GM12878 (cell line): ENCODE results near the gene LRRC8D. TPM values are rescaled to one million over a fixed set of nuclear protein-coding genes. Genes with fewer than 3 reads are reported as not detected.

Experiments used
- ATAC-seq: fragments of 200-7000 bp; cut with Tn5 transposase; 3 replicates; pipeline ENCODE4 v1.9.1; 2020; ENCODE audit warnings: mild to moderate bottlenecking, moderate library complexity
- BruUV-seq: library from RNA; stranded (reverse); fragments of 400-500 nt; replicated peaks from 2 replicates; lab custom pipeline; 2021; lab: Mats Ljungman, UMichigan
- CTCF ChIA-PET: fragments of 300-600 bp; sonication (Branson Sonifier 250); formaldehyde crosslinking; extraction: SDS; loops from one replicate; lab custom pipeline; 2021; ENCODE audit warnings: inconsistent platforms; lab: Yijun Ruan, JAX
- POLR2A ChIA-PET: fragments of 350-600 bp; formaldehyde crosslinking; extraction: SDS; loops from one replicate; lab custom pipeline; 2021; ENCODE audit warnings: inconsistent platforms; lab: Charles Lee
- RAD21 ChIA-PET: fragments of 300-600 bp; sonication (Branson Sonifier 250); formaldehyde crosslinking; loops from one replicate; lab custom pipeline; 2023; ENCODE audit warnings: antibody characterized with exemption; ENCODE audit not compliant: unreplicated experiment; lab: Charles Lee
- SMC1A ChIA-PET: fragments of 300-600 bp; sonication (Branson Sonifier 250); formaldehyde crosslinking; loops from one replicate; lab custom pipeline; 2023; ENCODE audit not compliant: unreplicated experiment, uncharacterized antibody; lab: Charles Lee
- DNase-seq: peaks from one replicate; pipeline ENCODE4 v3.0.0-alpha.2; 2011; ENCODE audit warnings: low read depth, low spot score
- FAIRE-seq: peaks from 3 replicates; lab custom pipeline; 2011; peaks lifted over from hg19 to GRCh38; lab: Jason Lieb, UNC
- H2AFZ ChIP-seq: 2 replicates; pipeline ENCODE4 v1.6.0; 2011; ENCODE audit warnings: low read depth, low read length, control low read depth; ENCODE audit not compliant: control insufficient read depth
- H3K27ac ChIP-seq: 2 replicates; pipeline ENCODE4 v1.5.1; 2011; ENCODE audit warnings: control low read depth; ENCODE audit not compliant: control insufficient read depth, insufficient read depth
- H3K27me3 ChIP-seq, 2 experiments: replicated peaks in 1 of 2; 2 replicates each; pipeline versions ENCODE4 v1.6.0 to v1.6.1; 2011; ENCODE audit warnings: low read length in 1 of 2; ENCODE audit not compliant: control insufficient read depth in 2 of 2, insufficient read depth in 2 of 2
- H3K36me3 ChIP-seq, 2 experiments: 2 replicates each; pipeline ENCODE4 v1.5.1; 2011; ENCODE audit warnings: low read length in 1 of 2; ENCODE audit not compliant: control insufficient read depth in 2 of 2, insufficient read depth in 2 of 2
- H3K4me1 ChIP-seq: 2 replicates; pipeline ENCODE4 v1.6.1; 2011; ENCODE audit warnings: mild to moderate bottlenecking, low read length, moderate library complexity, mixed read lengths; ENCODE audit not compliant: control insufficient read depth, insufficient read depth
- H3K4me2 ChIP-seq: 2 replicates; pipeline ENCODE4 v1.6.0; 2011; ENCODE audit warnings: control low read depth; ENCODE audit not compliant: control insufficient read depth, insufficient read depth
- H3K4me3 ChIP-seq: fragments of 200-600 bp; sonication (generic); 2 replicates; pipeline ENCODE4 v1.5.1; 2016
- H3K79me2 ChIP-seq: 2 replicates; pipeline ENCODE4 v1.6.0; 2011; ENCODE audit warnings: low read length; ENCODE audit not compliant: control insufficient read depth, insufficient read depth
- H3K9ac ChIP-seq: 2 replicates; pipeline ENCODE4 v1.8.0; 2011; ENCODE audit warnings: low read length, control low read depth, mixed read lengths; ENCODE audit not compliant: control insufficient read depth, insufficient read depth
- H3K9me3 ChIP-seq: replicated peaks from 3 replicates; pipeline ENCODE4 v1.5.1; 2011; ENCODE audit warnings: mild to moderate bottlenecking, low read length; ENCODE audit not compliant: control insufficient read depth, insufficient read depth
- H4K20me1 ChIP-seq: 2 replicates; pipeline ENCODE4 v1.6.0; 2011; ENCODE audit not compliant: control insufficient read depth, insufficient read depth
- ELK1 ChIP-seq: IDR thresholded peaks from 2 replicates; pipeline ENCODE4 v1.6.1; 2012; ENCODE audit warnings: low read depth, low read length, improper control_type of control experiment
- HDAC2 ChIP-seq: fragments of 200-600 bp; sonication (generic); IDR thresholded peaks from 2 replicates; pipeline ENCODE4 v1.6.1; 2017
- MLLT1 ChIP-seq: fragments of 450-650 bp; IDR thresholded peaks from 2 replicates; pipeline ENCODE4 v1.6.1; 2016; ENCODE audit warnings: mild to moderate bottlenecking
- PAX8 ChIP-seq: fragments of 450-650 bp; IDR thresholded peaks from 2 replicates; pipeline ENCODE4 v1.6.1; 2017; ENCODE audit warnings: mild to moderate bottlenecking, moderate library complexity
- RAD51 ChIP-seq: fragments of 450-650 bp; IDR thresholded peaks from 2 replicates; pipeline ENCODE4 v1.6.1; 2016; ENCODE audit warnings: moderate library complexity, mild to moderate bottlenecking, inconsistent platforms
- SPI1 ChIP-seq: IDR thresholded peaks from 2 replicates; pipeline ENCODE4 v1.6.1; 2011; ENCODE audit warnings: low read depth, mild to moderate bottlenecking, low read length, moderate library complexity, borderline replicate concordance; ENCODE audit not compliant: insufficient read depth
- STAT1 ChIP-seq: fragments of 450-650 bp; conservative IDR thresholded peaks from 2 replicates; pipeline ENCODE4 v1.6.1; 2014; ENCODE audit warnings: antibody characterized with exemption, mild to moderate bottlenecking
- SUPT20H ChIP-seq: IDR thresholded peaks from 2 replicates; pipeline ENCODE4 v1.6.1; 2011; ENCODE audit warnings: low read depth, mild to moderate bottlenecking, low read length, moderate library complexity, borderline replicate concordance; ENCODE audit not compliant: control insufficient read depth
- TCF3 ChIP-seq: IDR thresholded peaks from 2 replicates; pipeline ENCODE4 v1.6.1; 2012; ENCODE audit warnings: low read depth, mild to moderate bottlenecking, low read length, borderline replicate concordance; ENCODE audit not compliant: insufficient read depth
- USF2 ChIP-seq: IDR thresholded peaks from 2 replicates; pipeline ENCODE4 v1.6.1; 2011; ENCODE audit warnings: low read depth, low read length, improper control_type of control experiment, borderline replicate concordance
- ZNF207 ChIP-seq: fragments of 450-650 bp; IDR thresholded peaks from 2 replicates; pipeline ENCODE4 v1.6.1; 2014; ENCODE audit warnings: antibody characterized with exemption, mild to moderate bottlenecking, borderline replicate concordance
- WGBS: methylation state at CpG from one replicate; pipeline ENCODE4 v1.1.6; 2016; ENCODE audit warnings: low lambda C conversion rate; ENCODE audit not compliant: insufficient replicate concordance, insufficient coverage; ENCODE audit errors: missing lambda C conversion rate; 5-methylcytosine and 5-hydroxymethylcytosine counted together
- in situ Hi-C: fragments of 300-500 bp; cut with MboI; formaldehyde crosslinking; loops from 9 replicates; pipeline ENCODE4 v1.14.3; 2018; ENCODE audit warnings: mixed read lengths
- intact Hi-C: fragments of 100-400 bp; cut with micrococcal nuclease; formaldehyde crosslinking; loops from one replicate; pipeline ENCODE4 v1.14.2; 2022; ENCODE audit not compliant: unreplicated experiment
- polyA plus RNA-seq, 11 experiments: library from polyadenylated mRNA; depleted of rRNA in 4 of 11; unstranded in 6 of 11; stranded (reverse) in 5 of 11; fragments of >200 nt; fragmentation: Nextera tagmentation in 4 of 11; fragmentation: Illumina TruSeq in 1 of 11; extraction: Ambion mirVana in 4 of 11; extraction: Trizol in 1 of 11; gene quantifications; 1 replicate in 1 of 11; 2 replicates in 10 of 11; pipeline versions ENCODE4 v1.2.1 to v1.2.3, GENCODE V29; 2011 to 2016; ENCODE audit warnings: inconsistent platforms in 2 of 11, missing spikeins in 2 of 11, low read depth in 1 of 11
- total RNA-seq, 4 experiments: library from RNA; depleted of rRNA in 3 of 4; stranded (reverse); fragments of >200 nt in 3 of 4; fragmentation: Illumina TruSeq in 1 of 4; extraction: Trizol in 1 of 4; gene quantifications; 2 replicates each; pipeline versions ENCODE4 v1.2.1 to v1.2.3, GENCODE V29; 2013 to 2021

The LRRC8D gene
- total and polyA plus RNA-seq, 10 of the 15 experiments (the other 5 are each of a cell fraction or from before 2014, with no cell fraction given): 5.6 to 44.1 (median 26.8) TPM

- BruUV-seq: no TSS peak
- Histone ChIP-seq H3K79me2 (peaks cover 7% of the 10 kb centered on the region), H2AFZ (no peak overlapping the region), H3K4me3 (no peak overlapping the region), H3K36me3 (no peaks in the 10 kb centered on the region), H3K4me1 (peaks cover 15% of the 10 kb centered on the region), H3K9ac (no peak overlapping the region), H3K4me2 (no peak overlapping the region), H3K9me3 (no peaks in the 10 kb centered on the region), H3K27me3 (no peaks in the 10 kb centered on the region), H4K20me1 (no peaks in the 10 kb centered on the region), H3K27ac (no peak overlapping the region)
- intact Hi-C loops (no loop called here), in situ Hi-C loops (no loop called here)
- SMC1A ChIA-PET: interaction anchor here (0.7 to 2.1 kb wide), 6 partner anchors 10 to 162 kb away, joined by 3 to 8 read pairs (median 4); no protein-coding TSS in a partner anchor
- POLR2A ChIA-PET: interaction anchor here (0.5 kb wide), 1 partner anchor 41 kb away, joined by 3 read pairs; no protein-coding TSS in a partner anchor
- WGBS: 100% methylated on average over 2 of the region's 2 CpGs
- RAD21 ChIA-PET: interaction anchor here (0.8 to 3.8 kb wide), 2 partner anchors 26 to 35 kb away, joined by 5 to 12 read pairs; no protein-coding TSS in a partner anchor
- ATAC-seq (no peak), FAIRE-seq (no peak), DNase-seq (no peak)
- CTCF ChIA-PET: no interaction called here
- no peak for TF ChIP-seq ELK1
- no peak for TF ChIP-seq TCF3
- no peak for TF ChIP-seq SPI1
- TF ChIP-seq USF2: no peak
- TF ChIP-seq STAT1: no peak
- TF ChIP-seq SUPT20H: no peak
- no peak for TF ChIP-seq MLLT1
- no peak for TF ChIP-seq ZNF207
- no peak for TF ChIP-seq RAD51
- TF ChIP-seq HDAC2: no peak
- TF ChIP-seq PAX8: no peak
Measured at GRCh38 chr1:89816366-89816765, 4.5 kb upstream of the LRRC8D start.
